ENCODE results near the gene TDRD1. TPM values are rescaled to one million over a fixed set of nuclear protein-coding genes. Genes with fewer than 3 reads are reported as not detected.
A peak's percentile ranks its signal among the peaks of the same experiment; 100 is the strongest.

TDRD1 gene
- total RNA-seq, 1 donor = 0.72 TPM

GRCh38 chr10:114244126-114244525 lies 65.0 kb downstream of the TDRD1 start:
- Histone ChIP-seq H3K4me3 (ENCODE audit: insufficient read depth, low read length) (no peak overlapping the region), H3K9me3 (ENCODE audit: low read depth, low read length) (no peaks in the 10 kb centered on the region), H3K4me1 (ENCODE audit: insufficient read depth, low read length) (no peaks in the 10 kb centered on the region), H3K27ac (ENCODE audit: low read depth, low read length) (no peak overlapping the region), H3K27me3 (ENCODE audit: insufficient read depth, low read length) (peaks cover 51% of the 10 kb centered on the region), H3K79me2 (ENCODE audit: insufficient read depth, low read length) (no peaks in the 10 kb centered on the region), H3K4me2 (ENCODE audit: insufficient read depth, low read length) (no peak overlapping the region), H3K36me3 (ENCODE audit: insufficient read depth, low read length) (no peaks in the 10 kb centered on the region), H2AFZ (ENCODE audit: low read length) (no peak overlapping the region), H4K20me1 (ENCODE audit: insufficient read depth, low read length) (no peaks in the 10 kb centered on the region)
- TF ChIP-seq CTCF (IDR thresholded peaks at IDR 0.05; ENCODE audit: extremely low read depth, low read depth, low read length) = no peak
- DNase-seq (ENCODE audit: insufficient read length, low spot score, missing footprints) = no peak

GRCh38 chr10:114245121-114245791 lies 66.1 kb downstream of the TDRD1 start:
- no peak overlapping the region for H2AFZ ChIP-seq (ENCODE audit: low read length)
- H3K36me3 ChIP-seq (ENCODE audit: insufficient read depth, low read length) = no peaks in the 10 kb centered on the region
- H3K27me3 ChIP-seq (ENCODE audit: insufficient read depth, low read length) = peaks cover 39% of the 10 kb centered on the region
- H3K4me3 ChIP-seq (ENCODE audit: insufficient read depth, low read length) = no peak overlapping the region
- H3K79me2 ChIP-seq (ENCODE audit: insufficient read depth, low read length) = no peaks in the 10 kb centered on the region
- no peak overlapping the region for H3K27ac ChIP-seq (ENCODE audit: low read depth, low read length)
- no peaks in the 10 kb centered on the region for H3K4me1 ChIP-seq (ENCODE audit: insufficient read depth, low read length)
- H4K20me1 ChIP-seq (ENCODE audit: insufficient read depth, low read length) = no peaks in the 10 kb centered on the region
- TF ChIP-seq CTCF (IDR thresholded peaks at IDR 0.05; ENCODE audit: extremely low read depth, low read depth, low read length) = no peak
- no peak overlapping the region for H3K4me2 ChIP-seq (ENCODE audit: insufficient read depth, low read length)
- DNase-seq (ENCODE audit: insufficient read length, low spot score, missing footprints) = no peak
- no peaks in the 10 kb centered on the region for H3K9me3 ChIP-seq (ENCODE audit: low read depth, low read length)

GRCh38 chr10:114246679-114247305 lies 67.6 kb downstream of the TDRD1 start:
- H2AFZ ChIP-seq (ENCODE audit: low read length) = no peak overlapping the region
- H4K20me1 ChIP-seq (ENCODE audit: insufficient read depth, low read length) = no peaks in the 10 kb centered on the region
- peak overlapping the region; percentile 64 for H3K4me2 ChIP-seq (ENCODE audit: insufficient read depth, low read length)
- peaks cover 28% of the 10 kb centered on the region for H3K27me3 ChIP-seq (ENCODE audit: insufficient read depth, low read length)
- H3K4me1 ChIP-seq (ENCODE audit: insufficient read depth, low read length) = no peaks in the 10 kb centered on the region
- no peak overlapping the region for H3K4me3 ChIP-seq (ENCODE audit: insufficient read depth, low read length)
- no peaks in the 10 kb centered on the region for H3K9me3 ChIP-seq (ENCODE audit: low read depth, low read length)
- no peaks in the 10 kb centered on the region for H3K79me2 ChIP-seq (ENCODE audit: insufficient read depth, low read length)
- DNase-seq (ENCODE audit: insufficient read length, low spot score, missing footprints) = no peak
- TF ChIP-seq CTCF (IDR thresholded peaks at IDR 0.05; ENCODE audit: extremely low read depth, low read depth, low read length) = no peak
- H3K27ac ChIP-seq (ENCODE audit: low read depth, low read length) = no peak overlapping the region
- H3K36me3 ChIP-seq (ENCODE audit: insufficient read depth, low read length) = no peaks in the 10 kb centered on the region

GRCh38 chr10:114250236-114250635 lies 71.1 kb downstream of the TDRD1 start:
- H4K20me1 ChIP-seq (ENCODE audit: insufficient read depth, low read length) = no peaks in the 10 kb centered on the region
- H3K36me3 ChIP-seq (ENCODE audit: insufficient read depth, low read length) = no peaks in the 10 kb centered on the region
- no peak overlapping the region for H2AFZ ChIP-seq (ENCODE audit: low read length)
- H3K4me1 ChIP-seq (ENCODE audit: insufficient read depth, low read length) = no peaks in the 10 kb centered on the region
- no peaks in the 10 kb centered on the region for H3K9me3 ChIP-seq (ENCODE audit: low read depth, low read length)
- H3K27ac ChIP-seq (ENCODE audit: low read depth, low read length) = no peak overlapping the region
- no peaks in the 10 kb centered on the region for H3K79me2 ChIP-seq (ENCODE audit: insufficient read depth, low read length)
- DNase-seq (ENCODE audit: insufficient read length, low spot score, missing footprints) = no peak
- no peak overlapping the region for H3K4me3 ChIP-seq (ENCODE audit: insufficient read depth, low read length)
- no peak overlapping the region for H3K4me2 ChIP-seq (ENCODE audit: insufficient read depth, low read length)
- TF ChIP-seq CTCF (IDR thresholded peaks at IDR 0.05; ENCODE audit: extremely low read depth, low read depth, low read length) = no peak
- H3K27me3 ChIP-seq (ENCODE audit: insufficient read depth, low read length) = no peaks in the 10 kb centered on the region
